ENCODE measurements around the gene SYTL3. TPM values are rescaled to one million over a fixed set of nuclear protein-coding genes. Genes with fewer than 3 reads are reported as not detected.

SYTL3 gene
- total and polyA plus RNA-seq, 2 donors from 2014 or later: 3.1 to 16.0 TPM

DNA sequence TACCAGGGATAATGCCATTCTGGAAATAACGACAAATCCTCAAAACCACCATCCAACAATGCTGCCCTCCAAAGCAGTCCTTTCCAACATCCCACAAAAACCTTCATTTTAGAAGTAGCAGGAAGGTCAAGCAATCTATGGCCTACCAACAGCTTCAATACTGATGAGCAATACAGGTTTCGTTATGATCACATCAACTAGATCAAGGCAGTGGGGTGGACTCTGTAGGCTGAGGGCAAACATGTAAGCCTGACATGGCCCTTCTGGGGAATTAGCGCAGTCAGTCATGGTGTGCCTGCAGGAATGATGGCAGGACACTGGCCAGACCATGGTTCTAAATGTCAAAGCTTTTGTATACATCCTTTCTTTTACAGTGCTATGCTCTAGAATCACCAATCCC is 127.7 kb downstream of the SYTL3 start:
- FAIRE-seq: no peak
- intact Hi-C loops (cut with DNase I): no loop called here

DNA sequence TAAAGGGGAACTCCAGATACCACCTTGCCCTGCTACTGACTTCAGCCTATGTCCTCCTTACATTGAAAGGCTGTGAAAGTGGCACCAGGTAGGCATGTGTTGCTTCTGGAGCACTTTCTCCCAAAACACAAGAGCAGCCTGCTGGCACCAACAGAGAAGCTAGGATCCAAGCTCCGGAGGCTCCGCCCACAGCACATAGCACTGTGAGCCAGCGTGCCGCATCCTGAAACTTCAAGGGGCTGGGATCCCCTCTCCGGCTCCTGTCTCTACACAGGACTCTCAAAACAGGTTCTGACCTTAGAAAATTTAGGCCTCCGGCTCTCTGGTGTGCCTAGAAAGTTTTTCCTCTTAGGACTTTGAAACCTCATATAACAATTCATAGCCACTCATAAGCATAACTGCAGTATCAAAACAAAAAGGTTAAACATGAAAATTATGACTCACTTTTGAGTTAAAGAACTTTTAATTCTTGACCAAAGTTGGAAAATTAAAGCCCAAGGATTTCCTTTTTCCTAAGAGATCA is 128.2 kb downstream of the SYTL3 start:
- Histone ChIP-seq H3K27ac (ENCODE audit: low read depth in 2 of 2, low read length in 2 of 2) (no peak overlapping the region), H3K4me3 (ENCODE audit: low read length in 3 of 3) (no peak overlapping the region), H3K27me3 (ENCODE audit: control insufficient read depth, insufficient read depth, low read length) (no peaks in the 10 kb centered on the region), H3K9ac (ENCODE audit: low read length in 3 of 3) (no peak overlapping the region), H3K4me1 (ENCODE audit: control insufficient read depth in 2 of 3, insufficient read depth in 2 of 3, low read depth in 1 of 3, low read length in 3 of 3) (peaks cover 6 to 18% (median 9%) of the 10 kb centered on the region in 3 donors), H3K9me3 (ENCODE audit: control insufficient read depth in 2 of 3, insufficient read depth in 1 of 3, low read length in 3 of 3) (no peaks in the 10 kb centered on the region), H3K36me3 (ENCODE audit: control insufficient read depth in 2 of 3, insufficient read depth in 3 of 3, low read length in 3 of 3) (peaks cover 12 to 87% (median 35%) of the 10 kb centered on the region in 3 donors)
- TF ChIP-seq CTCF (IDR thresholded peaks at IDR 0.05; ENCODE audit: borderline replicate concordance, extremely low read depth, insufficient read depth): no peak
- intact Hi-C loops (cut with DNase I): no loop called here
- DNase-seq (no peak), FAIRE-seq (no peak)

More for the DNA sequence above, 127.7 kb downstream of the SYTL3 start:
- H3K27ac ChIP-seq (ENCODE audit: low read depth in 2 of 2, low read length in 2 of 2): no peak overlapping the region
- no peak for DNase-seq
- H3K36me3 ChIP-seq (ENCODE audit: control insufficient read depth in 2 of 3, insufficient read depth in 3 of 3, low read length in 3 of 3): peaks cover 9 to 87% (median 31%) of the 10 kb centered on the region in 3 donors
- TF ChIP-seq CTCF (IDR thresholded peaks at IDR 0.05; ENCODE audit: borderline replicate concordance, extremely low read depth, insufficient read depth): no peak
- no peaks in the 10 kb centered on the region for H3K27me3 ChIP-seq (ENCODE audit: control insufficient read depth, insufficient read depth, low read length)
- no peak overlapping the region for H3K9ac ChIP-seq (ENCODE audit: low read length in 3 of 3)
- peaks cover 6 to 15% (median 9%) of the 10 kb centered on the region in 3 donors for H3K4me1 ChIP-seq (ENCODE audit: control insufficient read depth in 2 of 3, insufficient read depth in 2 of 3, low read depth in 1 of 3, low read length in 3 of 3)
- no peaks in the 10 kb centered on the region for H3K9me3 ChIP-seq (ENCODE audit: control insufficient read depth in 2 of 3, insufficient read depth in 1 of 3, low read length in 3 of 3)
- H3K4me3 ChIP-seq (ENCODE audit: low read length in 3 of 3): no peak overlapping the region

GRCh38 chr6:158780246-158780884 is 130.5 kb downstream of the SYTL3 start:
- H3K4me3 ChIP-seq (ENCODE audit: low read length in 3 of 3): no peak overlapping the region
- H3K27ac ChIP-seq (ENCODE audit: low read depth in 2 of 2, low read length in 2 of 2): no peak overlapping the region
- DNase-seq (no peak), FAIRE-seq (no peak)
- intact Hi-C loops (cut with DNase I): no loop called here
- H3K9me3 ChIP-seq (ENCODE audit: control insufficient read depth in 2 of 3, insufficient read depth in 1 of 3, low read length in 3 of 3): no peaks in the 10 kb centered on the region
- H3K36me3 ChIP-seq (ENCODE audit: control insufficient read depth in 2 of 3, insufficient read depth in 3 of 3, low read length in 3 of 3): peaks cover 12 to 87% (median 47%) of the 10 kb centered on the region in 3 donors
- TF ChIP-seq CTCF (IDR thresholded peaks at IDR 0.05; ENCODE audit: borderline replicate concordance, extremely low read depth, insufficient read depth): no peak
- H3K4me1 ChIP-seq (ENCODE audit: control insufficient read depth in 2 of 3, insufficient read depth in 2 of 3, low read depth in 1 of 3, low read length in 3 of 3): peaks cover 6 to 21% (median 9%) of the 10 kb centered on the region in 3 donors
- H3K27me3 ChIP-seq (ENCODE audit: control insufficient read depth, insufficient read depth, low read length): no peaks in the 10 kb centered on the region
- H3K9ac ChIP-seq (ENCODE audit: low read length in 3 of 3): no peak overlapping the region
